Measurements from ENCODE around the gene ERCC8.
A peak's percentile ranks its signal among the peaks of the same experiment; 100 is the strongest.

ERCC8 gene

GRCh38 chr5:60980511-60980910, 35.6 kb upstream of the ERCC8 start:
- ChIA-PET CTCF (no interaction called here), POLR2A (no interaction called here)
- WGBS (ENCODE audit: insufficient coverage), result 100% methylated on average over 2 of the region's 2 CpGs
- DNase-seq, result no peak
- Histone ChIP-seq H3K4me3 (ENCODE audit: control insufficient read depth in 1 of 7, extremely low read depth in 1 of 7, insufficient read depth in 4 of 7, low read depth in 2 of 7, low read length in 6 of 7) (no peak overlapping the region), H3K27ac (ENCODE audit: insufficient read depth in 1 of 2, low read depth in 1 of 2, low read length in 2 of 2, poor library complexity in 1 of 2, severe bottlenecking in 2 of 2) (no peak overlapping the region), H3K36me3 (ENCODE audit: control insufficient read depth in 4 of 4, insufficient read depth in 4 of 4, low read length in 3 of 4) (peaks cover 0 to 11% (median 5%) of the 10 kb centered on the region in 4 experiments), H3K4me1 (ENCODE audit: control extremely low read depth in 1 of 4, control insufficient read depth in 4 of 4, insufficient read depth in 4 of 4, low read length in 3 of 4) (no peaks in the 10 kb centered on the region), H3K27me3 (replicated peaks in 2 of 5; ENCODE audit: control insufficient read depth in 4 of 5, insufficient read depth in 5 of 5, low read length in 4 of 5) (no peaks in the 10 kb centered on the region), H3K9me3 (ENCODE audit: control extremely low read depth in 1 of 5, control insufficient read depth in 4 of 5, insufficient read depth in 2 of 5, low read depth in 1 of 5, low read length in 4 of 5) (peaks cover 3 to 20% (median 5%) of the 10 kb centered on the region in 5 experiments)

DNA sequence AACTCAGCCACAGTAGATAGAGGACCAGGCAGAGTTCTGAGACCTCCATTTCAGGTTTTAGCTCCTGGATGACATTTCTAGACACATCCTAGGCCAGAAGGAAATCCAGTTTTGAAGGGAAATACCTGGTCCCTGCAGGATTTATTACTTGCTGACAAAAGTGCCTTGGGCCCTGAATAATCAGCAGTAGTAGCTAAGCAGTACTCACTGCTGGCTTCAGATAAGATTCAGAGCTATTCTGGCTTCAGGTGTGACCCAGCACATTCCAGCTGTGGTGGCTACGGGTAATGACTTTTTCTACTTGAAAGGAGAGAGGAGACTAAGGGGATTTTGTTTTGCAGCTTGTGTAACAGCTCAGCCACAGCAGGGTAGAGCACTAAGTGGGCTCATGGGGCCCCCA, 34.1 kb upstream of the ERCC8 start:
- WGBS (ENCODE audit: insufficient coverage), result no CpG with 5 or more reads among the region's 1 CpG
- POLR2A ChIA-PET, result no interaction called here

GRCh38 chr5:60977956-60978737, 33.3 kb upstream of the ERCC8 start:
- H3K9me3 ChIP-seq (ENCODE audit: control extremely low read depth in 1 of 5, control insufficient read depth in 4 of 5, insufficient read depth in 2 of 5, low read depth in 1 of 5, low read length in 4 of 5), result peaks cover 3 to 18% (median 10%) of the 10 kb centered on the region in 5 experiments
- DNase-seq, result no peak
- peaks cover 2 to 11% (median 5%) of the 10 kb centered on the region in 4 experiments for H3K36me3 ChIP-seq (ENCODE audit: control insufficient read depth in 4 of 4, insufficient read depth in 4 of 4, low read length in 3 of 4)
- H3K4me1 ChIP-seq (ENCODE audit: control extremely low read depth in 1 of 4, control insufficient read depth in 4 of 4, insufficient read depth in 4 of 4, low read length in 3 of 4), result no peaks in the 10 kb centered on the region
- H3K27me3 ChIP-seq (replicated peaks in 2 of 5; ENCODE audit: control insufficient read depth in 4 of 5, insufficient read depth in 5 of 5, low read length in 4 of 5), result no peaks in the 10 kb centered on the region
- ChIA-PET POLR2A (no interaction called here), CTCF (no interaction called here)
- no peak overlapping the region for H3K4me3 ChIP-seq (ENCODE audit: control insufficient read depth in 1 of 7, extremely low read depth in 1 of 7, insufficient read depth in 4 of 7, low read depth in 2 of 7, low read length in 6 of 7)
- 93% methylated on average over 8 of the region's 9 CpGs for WGBS (ENCODE audit: insufficient coverage)
- no peak overlapping the region for H3K27ac ChIP-seq (ENCODE audit: insufficient read depth in 1 of 2, low read depth in 1 of 2, low read length in 2 of 2, poor library complexity in 1 of 2, severe bottlenecking in 2 of 2)

More for the DNA sequence above, 34.1 kb upstream of the ERCC8 start:
- no peak overlapping the region for H3K27ac ChIP-seq (ENCODE audit: insufficient read depth in 1 of 2, low read depth in 1 of 2, low read length in 2 of 2, poor library complexity in 1 of 2, severe bottlenecking in 2 of 2)
- CTCF ChIA-PET, result no interaction called here
- DNase-seq, result peak in 1 of 3 donors; percentile 5
- no peaks in the 10 kb centered on the region for H3K27me3 ChIP-seq (replicated peaks in 2 of 5; ENCODE audit: control insufficient read depth in 4 of 5, insufficient read depth in 5 of 5, low read length in 4 of 5)
- no peaks in the 10 kb centered on the region for H3K4me1 ChIP-seq (ENCODE audit: control extremely low read depth in 1 of 4, control insufficient read depth in 4 of 4, insufficient read depth in 4 of 4, low read length in 3 of 4)
- H3K4me3 ChIP-seq (ENCODE audit: control insufficient read depth in 1 of 7, extremely low read depth in 1 of 7, insufficient read depth in 4 of 7, low read depth in 2 of 7, low read length in 6 of 7), result no peak overlapping the region
- peaks cover 2 to 11% (median 5%) of the 10 kb centered on the region in 4 experiments for H3K36me3 ChIP-seq (ENCODE audit: control insufficient read depth in 4 of 4, insufficient read depth in 4 of 4, low read length in 3 of 4)
- peaks cover 3 to 18% (median 10%) of the 10 kb centered on the region in 5 experiments for H3K9me3 ChIP-seq (ENCODE audit: control extremely low read depth in 1 of 5, control insufficient read depth in 4 of 5, insufficient read depth in 2 of 5, low read depth in 1 of 5, low read length in 4 of 5)

DNA sequence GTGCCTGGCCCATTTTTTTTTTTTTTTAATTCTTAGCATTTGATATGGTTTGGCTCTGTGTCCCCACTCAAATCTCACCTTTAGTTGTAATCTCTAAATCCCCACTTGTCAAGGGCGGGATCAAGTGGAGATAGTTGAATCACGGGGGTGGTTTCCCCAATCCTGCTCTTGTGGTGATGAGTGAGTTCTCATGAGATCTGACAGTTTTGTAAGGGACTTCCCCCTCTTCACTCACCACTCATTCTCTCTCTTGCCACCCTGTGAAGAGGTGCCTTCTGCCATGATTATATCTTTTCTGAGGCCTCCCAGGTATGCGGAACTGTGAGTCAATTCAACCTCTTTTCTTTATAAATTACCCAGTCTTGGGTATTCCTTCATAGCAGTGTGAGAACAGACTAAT, 27.4 kb upstream of the ERCC8 start:
- peaks cover 0 to 17% (median 6%) of the 10 kb centered on the region in 5 experiments for H3K9me3 ChIP-seq (ENCODE audit: control extremely low read depth in 1 of 5, control insufficient read depth in 4 of 5, insufficient read depth in 2 of 5, low read depth in 1 of 5, low read length in 4 of 5)
- peak in 2 of 3 donors; percentile 39 to 46 for DNase-seq
- no peak overlapping the region for H3K27ac ChIP-seq (ENCODE audit: insufficient read depth in 1 of 2, low read depth in 1 of 2, low read length in 2 of 2, poor library complexity in 1 of 2, severe bottlenecking in 2 of 2)
- H3K27me3 ChIP-seq (replicated peaks in 2 of 5; ENCODE audit: control insufficient read depth in 4 of 5, insufficient read depth in 5 of 5, low read length in 4 of 5), result no peaks in the 10 kb centered on the region
- peaks cover 0 to 2% (median 0%) of the 10 kb centered on the region in 4 experiments for H3K36me3 ChIP-seq (ENCODE audit: control insufficient read depth in 4 of 4, insufficient read depth in 4 of 4, low read length in 3 of 4)
- WGBS (ENCODE audit: insufficient coverage), result 83% methylated on average over 1 of the region's 3 CpGs
- ChIA-PET POLR2A (no interaction called here), CTCF (interaction anchor here (0.6 kb wide), 1 partner anchor 1184 kb away, joined by 3 read pairs; no protein-coding TSS in a partner anchor)
- no peaks in the 10 kb centered on the region for H3K4me1 ChIP-seq (ENCODE audit: control extremely low read depth in 1 of 4, control insufficient read depth in 4 of 4, insufficient read depth in 4 of 4, low read length in 3 of 4)
- H3K4me3 ChIP-seq (ENCODE audit: control insufficient read depth in 1 of 7, extremely low read depth in 1 of 7, insufficient read depth in 4 of 7, low read depth in 2 of 7, low read length in 6 of 7), result no peak overlapping the region

GRCh38 chr5:60961685-60962084, 16.8 kb upstream of the ERCC8 start:
- peaks cover 0 to 5% (median 0%) of the 10 kb centered on the region in 4 experiments for H3K4me1 ChIP-seq (ENCODE audit: control extremely low read depth in 1 of 4, control insufficient read depth in 4 of 4, insufficient read depth in 4 of 4, low read length in 3 of 4)
- H3K27ac ChIP-seq (ENCODE audit: insufficient read depth in 1 of 2, low read depth in 1 of 2, low read length in 2 of 2, poor library complexity in 1 of 2, severe bottlenecking in 2 of 2), result no peak overlapping the region
- peaks cover 0 to 2% (median 0%) of the 10 kb centered on the region in 4 experiments for H3K36me3 ChIP-seq (ENCODE audit: control insufficient read depth in 4 of 4, insufficient read depth in 4 of 4, low read length in 3 of 4)
- H3K27me3 ChIP-seq (replicated peaks in 2 of 5; ENCODE audit: control insufficient read depth in 4 of 5, insufficient read depth in 5 of 5, low read length in 4 of 5), result no peaks in the 10 kb centered on the region
- no CpG with 5 or more reads among the region's 2 CpGs for WGBS (ENCODE audit: insufficient coverage)
- H3K9me3 ChIP-seq (ENCODE audit: control extremely low read depth in 1 of 5, control insufficient read depth in 4 of 5, insufficient read depth in 2 of 5, low read depth in 1 of 5, low read length in 4 of 5), result peaks cover 0 to 6% (median 0%) of the 10 kb centered on the region in 5 experiments
- POLR2A ChIA-PET, result no interaction called here
- CTCF ChIA-PET, result interaction anchor here (0.6 to 2.2 kb wide), 5 partner anchors 8 to 972 kb away, joined by 3 to 11 read pairs (median 3); no protein-coding TSS in a partner anchor
- peak; percentile 63 to 91 (median 85) for DNase-seq
- H3K4me3 ChIP-seq (ENCODE audit: control insufficient read depth in 1 of 7, extremely low read depth in 1 of 7, insufficient read depth in 4 of 7, low read depth in 2 of 7, low read length in 6 of 7), result no peak overlapping the region

DNA sequence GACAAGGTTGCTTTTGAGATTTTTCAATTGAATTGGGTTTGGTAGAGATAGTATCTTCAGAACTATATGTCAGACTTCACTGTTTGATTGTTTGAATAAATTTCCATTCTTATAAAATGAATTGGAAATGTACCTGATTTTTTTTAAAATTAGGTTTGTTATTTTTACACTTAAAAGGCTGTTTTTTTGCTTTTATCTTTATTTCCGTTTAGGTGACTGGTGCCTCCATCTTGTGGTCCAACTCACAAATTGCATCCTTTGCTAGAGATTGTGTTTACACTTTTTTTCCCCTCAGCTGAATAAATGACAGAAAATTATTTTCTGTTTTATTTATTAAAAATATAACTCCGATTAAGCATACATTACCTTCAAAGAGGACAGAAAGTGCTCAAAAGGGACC, 15.7 kb upstream of the ERCC8 start:
- H3K4me3 ChIP-seq (ENCODE audit: control insufficient read depth in 1 of 7, extremely low read depth in 1 of 7, insufficient read depth in 4 of 7, low read depth in 2 of 7, low read length in 6 of 7), result no peak overlapping the region

DNA sequence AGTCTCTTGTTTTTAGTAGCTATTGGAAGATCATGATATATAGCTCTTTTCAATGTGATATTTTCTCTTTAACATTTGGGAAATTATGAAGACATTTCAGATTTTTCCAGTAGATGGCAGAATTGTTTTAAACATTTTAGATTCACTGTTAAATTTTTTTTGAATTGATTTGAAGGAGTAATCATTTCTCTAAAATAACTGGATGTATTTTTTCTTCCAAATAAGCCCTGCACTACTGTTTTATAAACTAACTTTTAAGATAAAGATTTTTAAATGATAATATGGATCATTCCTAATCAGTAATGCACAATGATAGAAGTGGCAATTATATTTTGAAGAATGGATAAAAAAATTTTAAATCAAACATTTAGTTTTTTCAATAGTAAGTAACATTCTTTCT, 14.3 kb upstream of the ERCC8 start:
- Histone ChIP-seq H3K27ac (ENCODE audit: insufficient read depth in 1 of 2, low read depth in 1 of 2, low read length in 2 of 2, poor library complexity in 1 of 2, severe bottlenecking in 2 of 2) (no peak overlapping the region), H3K9me3 (ENCODE audit: control extremely low read depth in 1 of 5, control insufficient read depth in 4 of 5, insufficient read depth in 2 of 5, low read depth in 1 of 5, low read length in 4 of 5) (peaks cover 0 to 6% (median 0%) of the 10 kb centered on the region in 5 experiments), H3K4me1 (ENCODE audit: control extremely low read depth in 1 of 4, control insufficient read depth in 4 of 4, insufficient read depth in 4 of 4, low read length in 3 of 4) (peaks cover 0 to 5% (median 0%) of the 10 kb centered on the region in 4 experiments), H3K27me3 (replicated peaks in 2 of 5; ENCODE audit: control insufficient read depth in 4 of 5, insufficient read depth in 5 of 5, low read length in 4 of 5) (no peaks in the 10 kb centered on the region), H3K36me3 (ENCODE audit: control insufficient read depth in 4 of 4, insufficient read depth in 4 of 4, low read length in 3 of 4) (no peaks in the 10 kb centered on the region), H3K4me3 (ENCODE audit: control insufficient read depth in 1 of 7, extremely low read depth in 1 of 7, insufficient read depth in 4 of 7, low read depth in 2 of 7, low read length in 6 of 7) (no peak overlapping the region)
- peak; percentile 18 to 56 (median 43) for DNase-seq
- CTCF ChIA-PET, result interaction anchor here (1.0 to 3.7 kb wide), 8 partner anchors 14 to 699 kb away, joined by 3 to 18 read pairs (median 4); partner anchors contain the start of genes ERCC8 and NDUFAF2
- POLR2A ChIA-PET, result interaction anchor here (0.6 kb wide), 1 partner anchor 223 kb away, joined by 3 read pairs; no protein-coding TSS in a partner anchor

More for the DNA sequence above, 15.7 kb upstream of the ERCC8 start:
- ChIA-PET POLR2A (no interaction called here), CTCF (interaction anchor here (1.5 to 3.7 kb wide), 4 partner anchors 15 to 974 kb away, joined by 4 to 18 read pairs (median 8); partner anchors contain the start of genes ERCC8 and NDUFAF2)
- DNase-seq, result peak; percentile 29 to 63 (median 55)
- no CpG with 5 or more reads among the region's 2 CpGs for WGBS (ENCODE audit: insufficient coverage)
- Histone ChIP-seq H3K4me1 (ENCODE audit: control extremely low read depth in 1 of 4, control insufficient read depth in 4 of 4, insufficient read depth in 4 of 4, low read length in 3 of 4) (peaks cover 0 to 5% (median 0%) of the 10 kb centered on the region in 4 experiments), H3K27ac (ENCODE audit: insufficient read depth in 1 of 2, low read depth in 1 of 2, low read length in 2 of 2, poor library complexity in 1 of 2, severe bottlenecking in 2 of 2) (no peak overlapping the region), H3K27me3 (replicated peaks in 2 of 5; ENCODE audit: control insufficient read depth in 4 of 5, insufficient read depth in 5 of 5, low read length in 4 of 5) (no peaks in the 10 kb centered on the region), H3K9me3 (ENCODE audit: control extremely low read depth in 1 of 5, control insufficient read depth in 4 of 5, insufficient read depth in 2 of 5, low read depth in 1 of 5, low read length in 4 of 5) (no peaks in the 10 kb centered on the region), H3K36me3 (ENCODE audit: control insufficient read depth in 4 of 4, insufficient read depth in 4 of 4, low read length in 3 of 4) (peaks cover 0 to 2% (median 0%) of the 10 kb centered on the region in 4 experiments)
